PC-9 (cell line): ENCODE measurements around the gene UBE3C. TPM values are rescaled to one million over a fixed set of nuclear protein-coding genes. Genes with fewer than 3 reads are reported as not detected.

Experiments used
- Bru-seq: library from RNA; stranded (reverse); fragments of 400-500 nt; gene quantifications from one replicate; lab custom pipeline; 2021; lab: Mats Ljungman, UMichigan
- BruChase-seq, 2 experiments: library from RNA; stranded (reverse); fragments of 400-500 nt; gene quantifications; one replicate each; lab custom pipeline; 2021; lab: Mats Ljungman, UMichigan
- BruUV-seq: library from RNA; stranded (reverse); fragments of 400-500 nt; replicated peaks from 2 replicates; lab custom pipeline; 2021; lab: Mats Ljungman, UMichigan
- CTCF ChIA-PET: fragments of 300-600 bp; sonication (Branson Sonifier 250); formaldehyde crosslinking; loops from one replicate; lab custom pipeline; 2022; ENCODE audit warnings: antibody characterized with exemption; lab: Charles Lee
- POLR2A ChIA-PET: fragments of 300-600 bp; sonication (Branson Sonifier 250); formaldehyde crosslinking; loops from one replicate; lab custom pipeline; 2022; ENCODE audit warnings: antibody characterized with exemption; ENCODE audit not compliant: unreplicated experiment; lab: Charles Lee
- DNase-seq, 2 experiments: peaks; one replicate each; pipeline versions ENCODE4 v3.0.0 to v3.0.0-alpha.2; 2015 to 2022; ENCODE audit warnings: mixed read lengths in 1 of 2
- H2AFZ ChIP-seq: fragments of 200-600 bp; sonication (generic); 2 replicates; pipeline ENCODE4 v1.8.1; 2017; ENCODE audit warnings: antibody characterized with exemption
- H3F3A ChIP-seq: fragments of 200-600 bp; sonication (generic); 2 replicates; pipeline ENCODE4 v1.8.1; 2017; ENCODE audit warnings: antibody characterized with exemption, mild to moderate bottlenecking, low read depth; ENCODE audit not compliant: insufficient read depth
- H3K27ac ChIP-seq: fragments of 200-600 bp; sonication (generic); 2 replicates; pipeline ENCODE4 v1.6.1; 2016; ENCODE audit warnings: mixed run types
- H3K27me3 ChIP-seq: fragments of 200-600 bp; sonication (generic); 2 replicates; pipeline ENCODE4 v1.6.1; 2016; ENCODE audit warnings: low read depth, mixed run types; ENCODE audit not compliant: insufficient read depth
- H3K36me3 ChIP-seq: fragments of 200-600 bp; sonication (generic); 2 replicates; pipeline ENCODE4 v1.6.1; 2016; ENCODE audit warnings: low read depth, mixed run types
- H3K4me1 ChIP-seq: fragments of 200-600 bp; sonication (generic); replicated peaks from 2 replicates; pipeline ENCODE4 v1.6.1; 2016; ENCODE audit warnings: mixed run types; ENCODE audit not compliant: insufficient read depth
- H3K4me2 ChIP-seq: fragments of 200-600 bp; sonication (generic); 2 replicates; pipeline ENCODE4 v1.6.1; 2017; ENCODE audit warnings: mixed run types
- H3K4me3 ChIP-seq: fragments of 200-600 bp; sonication (generic); 2 replicates; pipeline ENCODE4 v1.6.1; 2016; ENCODE audit warnings: mixed run types
- H3K79me2 ChIP-seq: fragments of 200-600 bp; sonication (generic); 2 replicates; pipeline ENCODE4 v1.6.1; 2017; ENCODE audit warnings: low read depth, mixed run types
- H3K9me2 ChIP-seq: fragments of 200-600 bp; sonication (generic); 2 replicates; pipeline ENCODE4 v1.8.1; 2017; ENCODE audit warnings: mild to moderate bottlenecking; ENCODE audit not compliant: insufficient read depth
- H3K9me3 ChIP-seq: fragments of 200-600 bp; sonication (generic); 2 replicates; pipeline ENCODE4 v1.8.1; 2016; ENCODE audit warnings: low read depth; ENCODE audit not compliant: insufficient read depth
- H4K20me1 ChIP-seq: fragments of 200-600 bp; sonication (generic); 2 replicates; pipeline ENCODE4 v1.8.1; 2017; ENCODE audit not compliant: insufficient read depth
- EZH2 ChIP-seq: fragments of 200-600 bp; sonication (generic); IDR thresholded peaks from 2 replicates; pipeline ENCODE4 v1.8.0; 2017; ENCODE audit warnings: antibody characterized with exemption, low read depth
- intact Hi-C: fragments of 100-400 bp; cut with micrococcal nuclease; formaldehyde crosslinking; loops from one replicate; pipeline ENCODE4 v1.10.0; 2022; ENCODE audit not compliant: unreplicated experiment
- long read RNA-seq: library from polyadenylated mRNA; stranded (forward); transcript quantifications from one replicate; pipeline ENCODE4 v2.0.0, GENCODE V29; 2022
- total RNA-seq: library from RNA; stranded (reverse); gene quantifications from 2 replicates; pipeline ENCODE4 v1.2.3, GENCODE V29; 2021
- TF ChIP-seq, protein P1 (sequence below): fragments of 200-600 bp; sonication (generic); conservative IDR thresholded peaks from 2 replicates; pipeline ENCODE4 v1.6.1; 2017; ENCODE audit warnings: mixed run types, antibody characterized with exemption, mild to moderate bottlenecking, moderate library complexity

Gene UBE3C
- total RNA-seq (71.0 and 77.6 TPM in 2 replicates), Bru-seq, nascent RNA (percentile 94 among the genes with signal in this experiment), BruChase-seq, experiment 1, labeled RNA remaining after a 2-hour chase (percentile 93 among the genes with signal in this experiment), BruChase-seq, experiment 2, labeled RNA remaining after a 6-hour chase (percentile 89 among the genes with signal in this experiment)
- long read RNA-seq, full-length matches to known transcripts, result 24 of 48 reads
- long read RNA-seq, partial matches to known transcripts, result 9 of 48 reads
- long read RNA-seq, other reads (novel, unspliced or antisense), result 15 of 48 reads

DNA sequence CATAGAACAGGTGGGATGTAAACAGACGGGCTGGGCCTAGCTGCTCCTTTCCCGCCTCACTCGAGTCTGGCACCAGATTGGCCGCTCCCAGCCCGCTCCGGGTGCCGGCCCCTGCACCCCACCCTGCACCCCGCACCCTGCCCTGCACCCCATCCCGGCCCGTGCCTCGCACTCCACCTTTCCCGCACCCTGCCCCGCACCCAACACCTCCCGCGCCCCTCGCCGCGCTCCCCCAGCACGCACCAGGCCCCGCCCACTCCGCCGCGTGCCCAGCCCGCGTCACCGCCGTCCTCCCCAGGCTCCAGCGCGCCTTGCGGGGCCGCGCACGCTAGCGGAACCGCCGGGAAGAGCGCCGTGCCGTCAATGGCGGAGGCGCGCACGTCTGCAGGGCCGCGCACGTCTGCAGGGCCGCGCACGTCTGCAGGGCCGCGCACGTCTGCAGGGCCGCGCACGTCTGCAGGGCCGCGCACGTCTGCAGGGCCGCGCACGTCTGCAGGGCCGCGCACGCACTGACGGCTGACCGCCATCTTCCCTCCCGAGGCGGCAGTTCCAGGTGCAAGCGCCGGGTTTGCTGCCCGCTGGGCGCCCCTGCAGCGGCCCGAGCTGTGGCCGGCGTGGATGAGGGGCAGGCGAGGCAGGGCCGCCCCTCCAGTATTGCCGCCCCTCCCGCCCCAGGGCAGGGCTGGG lies at the start of gene UBE3C:
Gene UBE3C (plus strand): TSS at position 503 of the 687 bp plus-strand sequence. CDS start 347 bp downstream, outside the sequence.
- Histone ChIP-seq H3K4me2 (peak within 1 kb of the TSS; percentile 94), H4K20me1 (peaks cover 37% of the 10 kb centered on the region), H3F3A (peaks cover 30% of the 10 kb centered on the region), H3K27me3 (no peaks in the 10 kb centered on the region), H3K9me3 (no peaks in the 10 kb centered on the region), H3K9me2 (no peaks in the 10 kb centered on the region), H2AFZ (peak within 1 kb of the TSS; percentile 71), H3K4me1 (peaks cover 31% of the 10 kb centered on the region), H3K4me3 (peak within 1 kb of the TSS; percentile 76), H3K36me3 (peaks cover 28% of the 10 kb centered on the region), H3K79me2 (peaks cover 44% of the 10 kb centered on the region), H3K27ac (peak within 1 kb of the TSS; percentile 88)
- DNase-seq, result peak; percentile 80 to 93
- CTCF ChIA-PET, result no interaction called here
- intact Hi-C loops, result loop anchor here (5.0 to 10.0 kb wide), 3 partner anchors 124 to 1334 kb away; partner anchors contain the start of gene MNX1
- TF ChIP-seq, protein P1, sequence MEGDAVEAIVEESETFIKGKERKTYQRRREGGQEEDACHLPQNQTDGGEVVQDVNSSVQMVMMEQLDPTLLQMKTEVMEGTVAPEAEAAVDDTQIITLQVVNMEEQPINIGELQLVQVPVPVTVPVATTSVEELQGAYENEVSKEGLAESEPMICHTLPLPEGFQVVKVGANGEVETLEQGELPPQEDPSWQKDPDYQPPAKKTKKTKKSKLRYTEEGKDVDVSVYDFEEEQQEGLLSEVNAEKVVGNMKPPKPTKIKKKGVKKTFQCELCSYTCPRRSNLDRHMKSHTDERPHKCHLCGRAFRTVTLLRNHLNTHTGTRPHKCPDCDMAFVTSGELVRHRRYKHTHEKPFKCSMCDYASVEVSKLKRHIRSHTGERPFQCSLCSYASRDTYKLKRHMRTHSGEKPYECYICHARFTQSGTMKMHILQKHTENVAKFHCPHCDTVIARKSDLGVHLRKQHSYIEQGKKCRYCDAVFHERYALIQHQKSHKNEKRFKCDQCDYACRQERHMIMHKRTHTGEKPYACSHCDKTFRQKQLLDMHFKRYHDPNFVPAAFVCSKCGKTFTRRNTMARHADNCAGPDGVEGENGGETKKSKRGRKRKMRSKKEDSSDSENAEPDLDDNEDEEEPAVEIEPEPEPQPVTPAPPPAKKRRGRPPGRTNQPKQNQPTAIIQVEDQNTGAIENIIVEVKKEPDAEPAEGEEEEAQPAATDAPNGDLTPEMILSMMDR, result no peak
- TF ChIP-seq EZH2, result no peak
- POLR2A ChIA-PET, result interaction anchor here (0.5 to 0.7 kb wide), 2 partner anchors 9 to 390 kb away, joined by 3 to 9 read pairs; no protein-coding TSS in a partner anchor
- no TSS peak for BruUV-seq

DNA sequence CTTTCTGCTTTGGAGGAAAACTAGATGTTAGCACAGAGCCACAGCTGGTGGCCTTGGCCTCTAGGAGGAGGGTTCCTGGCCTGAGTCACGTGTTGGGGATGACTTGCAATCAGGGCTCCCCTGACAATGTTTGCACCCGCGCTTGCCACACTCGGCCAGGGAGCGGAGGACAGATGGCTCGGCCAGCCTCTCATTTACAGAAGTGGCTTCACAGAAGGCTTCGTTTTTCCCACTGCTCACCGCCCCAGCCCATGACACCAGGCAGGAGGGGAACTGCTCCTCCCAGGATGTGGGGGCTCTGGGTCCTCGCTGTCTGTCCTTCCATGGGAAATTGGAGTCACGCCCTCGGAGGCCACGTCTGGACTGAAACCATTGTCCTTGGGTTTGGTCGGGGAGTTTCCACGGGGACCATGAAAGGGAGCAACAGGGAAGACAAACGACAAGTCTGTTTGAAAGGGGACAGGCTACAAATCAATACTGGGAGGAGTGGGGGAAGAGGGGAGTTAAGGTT lies 49.6 kb upstream of the UBE3C start:
- Histone ChIP-seq H3K36me3 (no peaks in the 10 kb centered on the region), H3K79me2 (no peaks in the 10 kb centered on the region), H4K20me1 (no peaks in the 10 kb centered on the region), H3K4me1 (no peaks in the 10 kb centered on the region), H2AFZ (no peak overlapping the region), H3K27me3 (peaks cover 69% of the 10 kb centered on the region), H3K9me2 (no peaks in the 10 kb centered on the region), H3K4me3 (no peak overlapping the region), H3F3A (no peaks in the 10 kb centered on the region), H3K27ac (no peak overlapping the region), H3K9me3 (peaks cover 15% of the 10 kb centered on the region), H3K4me2 (no peak overlapping the region)
- BruUV-seq, result no TSS peak
- intact Hi-C loops, result no loop called here
- ChIA-PET CTCF (no interaction called here), POLR2A (no interaction called here)
- no peak for DNase-seq
- TF ChIP-seq, protein P1, result no peak
- TF ChIP-seq EZH2, result no peak

DNA sequence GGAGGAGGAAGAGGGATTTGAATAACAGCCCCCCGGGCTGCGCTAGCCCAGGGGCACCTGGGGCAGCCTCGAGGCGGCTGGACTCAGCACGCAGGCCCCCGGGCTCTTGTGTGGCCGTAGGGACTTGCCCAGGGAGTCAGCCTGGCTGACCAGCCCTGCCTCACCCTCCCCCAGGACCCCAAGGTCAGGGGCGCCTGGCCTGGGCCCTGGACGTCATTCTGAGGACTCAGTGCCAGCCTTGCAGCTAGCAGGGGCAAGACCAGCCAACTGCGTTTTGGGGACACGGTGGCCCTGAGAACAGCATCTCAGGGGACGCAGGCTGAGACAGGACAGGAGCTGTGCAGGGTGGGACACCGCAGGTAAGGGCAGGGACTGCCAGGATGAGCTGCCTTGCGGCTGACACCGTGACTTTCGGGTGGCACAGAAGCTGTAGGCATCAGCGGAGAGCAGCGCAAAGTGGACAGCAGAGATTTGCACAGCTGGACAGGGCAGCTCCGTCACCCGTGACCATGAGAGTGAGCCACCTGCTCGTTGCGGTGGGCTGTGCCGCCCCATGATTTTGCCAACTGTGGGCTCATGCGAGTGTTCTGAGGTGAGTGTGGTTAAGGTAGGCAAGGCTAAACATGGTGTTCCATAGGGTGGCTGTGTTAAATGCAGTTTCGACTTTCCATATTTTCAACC lies 48.1 kb upstream of the UBE3C start:
- no peaks in the 10 kb centered on the region for H3K36me3 ChIP-seq
- H3K27me3 ChIP-seq, result peaks cover 81% of the 10 kb centered on the region
- H3K9me3 ChIP-seq, result peaks cover 12% of the 10 kb centered on the region
- no peaks in the 10 kb centered on the region for H3K79me2 ChIP-seq
- no peak overlapping the region for H2AFZ ChIP-seq
- BruUV-seq, result no TSS peak
- no peak overlapping the region for H3K4me2 ChIP-seq
- DNase-seq, result no peak
- H3F3A ChIP-seq, result no peaks in the 10 kb centered on the region
- no peak overlapping the region for H3K27ac ChIP-seq
- ChIA-PET CTCF (no interaction called here), POLR2A (no interaction called here)
- no peaks in the 10 kb centered on the region for H4K20me1 ChIP-seq
- no peak overlapping the region for H3K4me3 ChIP-seq
- no peaks in the 10 kb centered on the region for H3K4me1 ChIP-seq
- no peaks in the 10 kb centered on the region for H3K9me2 ChIP-seq
- TF ChIP-seq, protein P1, result no peak
- intact Hi-C loops, result no loop called here
